ENCODE measurements around the gene ASIC4.

ASIC4 gene

GRCh38 chr2:219567131-219567530 lies 52.8 kb downstream of the ASIC4 start:
- H3K4me3 ChIP-seq (ENCODE audit: low read depth, low read length), result no peak overlapping the region
- TF ChIP-seq CTCF (IDR thresholded peaks at IDR 0.05; ENCODE audit: borderline replicate concordance, insufficient read depth, low read depth, low read length), result no peak

GRCh38 chr2:219567791-219568361 lies 53.6 kb downstream of the ASIC4 start:
- TF ChIP-seq CTCF (IDR thresholded peaks at IDR 0.05; ENCODE audit: borderline replicate concordance, insufficient read depth, low read depth, low read length), result no peak
- no peak overlapping the region for H3K4me3 ChIP-seq (ENCODE audit: low read depth, low read length)

GRCh38 chr2:219569041-219569440 lies 54.8 kb downstream of the ASIC4 start:
- no peak overlapping the region for H3K4me3 ChIP-seq (ENCODE audit: low read depth, low read length)
- no peak for TF ChIP-seq CTCF (IDR thresholded peaks at IDR 0.05; ENCODE audit: borderline replicate concordance, insufficient read depth, low read depth, low read length)

- no peak overlapping the region for H3K4me3 ChIP-seq (ENCODE audit: low read depth, low read length)
- no peak for TF ChIP-seq CTCF (IDR thresholded peaks at IDR 0.05; ENCODE audit: borderline replicate concordance, insufficient read depth, low read depth, low read length)
Observed at GRCh38 chr2:219569635-219570034, 55.4 kb downstream of the ASIC4 start.

- no peak for TF ChIP-seq CTCF (IDR thresholded peaks at IDR 0.05; ENCODE audit: borderline replicate concordance, insufficient read depth, low read depth, low read length)
- H3K4me3 ChIP-seq (ENCODE audit: low read depth, low read length), result no peak overlapping the region
Observed at GRCh38 chr2:219570194-219570923, 56.1 kb downstream of the ASIC4 start.

GRCh38 chr2:219570924-219571310 lies 56.6 kb downstream of the ASIC4 start:
- no peak overlapping the region for H3K4me3 ChIP-seq (ENCODE audit: low read depth, low read length)
- TF ChIP-seq CTCF (IDR thresholded peaks at IDR 0.05; ENCODE audit: borderline replicate concordance, insufficient read depth, low read depth, low read length), result no peak

All from GM12875 (cell line).